Epithelial cell of proximal tubule (primary cell): ENCODE results near the gene CERS6. TPM values are rescaled to one million over a fixed set of nuclear protein-coding genes. Genes with fewer than 3 reads are reported as not detected.
A peak's percentile ranks its signal among the peaks of the same experiment; 100 is the strongest.

Experiments
- DNase-seq: peaks from one replicate; pipeline ENCODE4 v3.0.0-alpha.2; 2011; ENCODE audit warnings: low read depth
- H3K4me3 ChIP-seq: 2 replicates; pipeline ENCODE4 v1.5.1; 2011; ENCODE audit warnings: low read depth, mild to moderate bottlenecking, low read length
- CTCF ChIP-seq: conservative IDR thresholded peaks from 2 replicates; pipeline ENCODE4 v1.5.1; 2012; ENCODE audit warnings: low read depth, mild to moderate bottlenecking, low read length
- total RNA-seq: library from RNA; depleted of rRNA; stranded (reverse); fragments of >200 nt; gene quantifications from 2 replicates; pipeline ENCODE4 v1.2.3, GENCODE V29; 2015

The CERS6 gene
- total RNA-seq, 1 donor from 2014 or later, result 11.6 TPM

DNA sequence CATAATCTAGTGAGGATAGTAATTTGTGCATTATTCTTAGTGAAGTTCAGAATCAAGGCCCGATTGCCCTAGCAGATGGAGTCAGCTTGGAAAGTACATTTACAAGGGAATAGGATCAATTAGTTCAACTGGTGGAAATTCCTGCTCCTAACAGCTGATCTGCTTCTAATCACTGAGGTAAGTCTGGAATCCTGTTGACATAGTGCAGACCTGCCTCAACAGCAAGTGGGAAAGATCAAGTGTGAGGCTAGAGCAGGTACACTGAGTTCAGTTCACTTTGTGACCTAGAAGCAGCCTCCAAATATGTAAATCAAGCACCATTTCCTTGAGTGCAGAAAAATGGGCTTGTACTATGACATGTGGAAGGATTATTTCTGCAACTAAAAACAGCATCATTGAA lies 235.1 kb downstream of the CERS6 start:
- DNase-seq, result no peak
- no peak overlapping the region for H3K4me3 ChIP-seq
- no peak for TF ChIP-seq CTCF

DNA sequence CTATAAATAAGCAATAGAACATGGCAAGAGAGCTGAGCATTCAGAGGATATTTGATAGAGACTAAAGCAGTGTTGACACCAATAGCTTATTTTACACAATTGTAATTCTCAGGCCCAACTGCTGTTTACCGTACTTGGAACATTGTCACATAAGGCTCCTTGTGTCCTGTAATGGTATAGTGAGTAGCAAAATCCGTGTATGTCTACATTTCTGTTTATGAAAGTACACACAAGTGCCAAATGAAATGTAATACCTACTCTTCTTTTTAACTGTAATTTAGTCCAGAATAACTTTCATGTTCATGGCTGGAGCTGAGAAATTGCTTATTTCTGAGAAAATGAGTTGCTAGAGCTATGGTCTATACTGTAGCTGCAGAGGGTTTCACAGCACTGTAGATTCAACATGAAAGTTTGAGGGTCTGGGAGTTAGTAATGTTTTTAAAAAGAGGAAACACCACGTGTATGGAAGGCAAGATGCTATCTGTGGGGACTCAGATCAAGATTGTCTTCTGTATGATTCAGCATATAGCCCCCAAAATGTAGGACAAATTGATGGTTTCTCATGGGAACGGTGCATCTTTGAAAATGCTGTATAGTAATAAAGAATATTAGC lies 236.2 kb downstream of the CERS6 start:
- no peak for DNase-seq
- TF ChIP-seq CTCF, result no peak
- no peak overlapping the region for H3K4me3 ChIP-seq

DNA sequence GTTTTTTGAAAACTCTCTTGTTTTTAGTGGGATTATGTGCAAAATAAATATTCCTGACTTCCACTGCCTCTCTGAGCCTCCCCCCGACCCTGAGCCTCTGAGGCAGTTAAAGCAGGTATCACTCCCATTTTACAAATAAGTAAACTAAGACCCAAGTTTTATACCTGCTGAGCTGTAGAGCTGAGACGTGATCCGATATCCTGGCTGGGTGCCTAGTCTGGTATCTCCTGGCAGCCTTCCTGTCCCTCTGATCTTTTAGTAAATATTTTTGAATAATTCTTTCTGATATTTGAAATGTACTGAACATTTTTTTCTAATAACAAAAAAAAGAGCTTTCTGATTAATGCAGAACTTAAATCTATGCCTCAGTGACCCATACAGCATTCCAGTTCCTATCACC lies 238.1 kb downstream of the CERS6 start:
- no peak for DNase-seq

GRCh38 chr2:168694866-168695265 lies 238.8 kb downstream of the CERS6 start:
- no peak for DNase-seq
- no peak overlapping the region for H3K4me3 ChIP-seq
- TF ChIP-seq CTCF, result no peak

More for the DNA sequence above, 238.1 kb downstream of the CERS6 start:
- TF ChIP-seq CTCF, result no peak
- no peak overlapping the region for H3K4me3 ChIP-seq

DNA sequence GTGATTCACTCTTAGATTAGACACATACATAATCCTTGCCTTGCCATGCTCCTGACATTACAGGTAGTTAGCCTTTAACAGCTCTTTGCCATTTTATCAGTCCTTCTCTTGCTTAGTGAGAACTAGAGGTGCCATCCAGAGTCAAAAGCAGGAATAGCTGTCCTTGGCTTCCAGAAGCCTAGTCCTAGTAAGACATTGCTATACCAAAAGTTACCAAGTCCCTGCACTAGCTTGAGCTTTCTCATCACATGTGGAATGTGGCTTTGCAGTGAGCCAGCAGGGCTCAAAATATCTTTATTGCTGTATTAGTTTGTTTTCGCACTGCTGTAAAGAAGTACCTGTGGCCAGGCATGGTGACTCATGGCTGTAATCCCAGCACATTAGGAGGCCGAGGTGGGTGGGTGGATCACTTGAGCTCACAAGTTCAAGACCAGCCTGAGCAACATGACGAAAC lies 241.6 kb downstream of the CERS6 start:
- H3K4me3 ChIP-seq, result no peak overlapping the region
- no peak for DNase-seq
- TF ChIP-seq CTCF, result peak; percentile 40

DNA sequence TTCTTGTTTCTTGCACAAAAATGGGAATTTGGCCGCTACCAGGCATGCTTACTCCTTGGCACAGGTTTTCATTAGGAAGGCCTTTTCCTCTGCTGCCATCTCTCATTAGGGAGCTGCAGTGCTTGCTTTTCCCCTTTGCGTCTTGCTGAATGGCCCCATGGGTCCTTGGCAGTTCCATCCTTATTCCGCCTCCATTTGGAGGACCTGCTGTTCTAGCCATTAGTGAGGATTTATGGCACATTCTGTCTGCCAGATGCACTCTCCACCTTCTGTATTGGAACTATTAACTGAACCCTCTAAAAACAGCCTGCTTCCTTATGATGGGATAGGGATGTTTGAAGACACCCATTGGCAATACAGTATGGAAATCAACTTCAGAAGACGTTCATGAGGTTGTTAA lies 242.9 kb downstream of the CERS6 start:
- TF ChIP-seq CTCF, result no peak
- H3K4me3 ChIP-seq, result no peak overlapping the region
- DNase-seq, result no peak

DNA sequence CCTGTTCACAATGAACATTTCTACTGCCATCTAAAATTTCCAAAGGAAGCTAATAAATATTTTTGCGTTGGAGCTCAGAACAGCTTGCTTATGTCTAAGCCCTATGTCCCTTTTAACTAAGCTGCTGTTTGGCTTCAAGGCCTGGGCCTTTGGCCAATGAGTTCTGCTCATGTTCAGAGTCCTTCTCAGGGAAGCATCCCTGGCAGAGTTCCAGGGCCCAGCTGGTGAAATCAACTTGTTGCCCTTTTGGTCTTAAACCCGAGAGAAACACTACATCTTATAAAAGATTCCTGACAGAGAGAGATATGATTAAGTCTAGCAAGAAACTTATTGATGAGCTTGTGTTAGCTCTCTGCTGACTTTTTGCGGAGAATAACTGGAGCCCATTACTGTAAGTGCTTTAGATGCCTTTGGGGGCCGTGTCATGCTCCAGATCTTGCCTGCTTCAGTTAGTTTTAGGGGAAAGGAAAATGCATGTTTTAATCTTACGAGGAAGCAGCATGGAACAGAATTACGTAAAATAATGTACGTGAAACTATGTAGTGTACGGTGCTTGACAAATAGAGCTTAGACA lies 243.9 kb downstream of the CERS6 start:
- DNase-seq, result no peak
- no peak overlapping the region for H3K4me3 ChIP-seq
- no peak for TF ChIP-seq CTCF
